GM19023 (cell line): ENCODE data around the gene SLC17A7.
"Not testable (repeated sequence)": the region's sequence is repeated elsewhere in the genome, so short reads cannot be mapped to it uniquely, and the experiment has no call there.

Experiments
- ATAC-seq: cut with Tn5 transposase; IDR thresholded peaks from one replicate; pipeline ENCODE4 v1.9.1; 2021; ENCODE audit warnings: mild to moderate bottlenecking, moderate library complexity; ENCODE audit not compliant: unreplicated experiment

The SLC17A7 gene

GRCh38 chr19:49445997-49446396, 4.7 kb upstream of the SLC17A7 start:
- ATAC-seq = no peak

GRCh38 chr19:49444100-49444700, 2.9 kb upstream of the SLC17A7 start:
- not testable (repeated sequence) for ATAC-seq

GRCh38 chr19:49443366-49444099, 2.2 kb upstream of the SLC17A7 start:
- ATAC-seq = peak; percentile 73

- ATAC-seq = peak; percentile 7
These were observed 1.5 kb upstream of the SLC17A7 start for GRCh38 chr19:49442771-49443365.

DNA sequence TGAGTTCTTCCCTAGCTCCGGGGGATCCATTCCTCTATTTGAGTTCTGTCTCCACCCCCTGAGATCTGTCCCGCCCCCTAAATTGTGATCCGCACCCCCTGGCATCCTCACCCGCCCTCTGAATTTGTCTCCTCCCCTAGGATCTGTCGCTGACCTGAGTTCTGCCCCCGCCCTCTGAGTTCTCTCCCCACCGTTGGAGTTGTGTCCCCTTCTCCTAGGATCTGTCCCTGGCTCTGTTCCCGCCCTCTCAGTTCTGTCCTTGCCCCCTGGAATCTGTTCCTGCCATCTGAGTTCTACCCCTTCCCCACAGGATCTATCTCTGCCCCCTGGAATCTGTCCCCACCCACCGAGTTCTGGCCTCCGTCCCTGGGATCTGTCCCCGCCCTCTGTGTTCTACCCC, 1.0 kb upstream of the SLC17A7 start:
- no peak for ATAC-seq

DNA sequence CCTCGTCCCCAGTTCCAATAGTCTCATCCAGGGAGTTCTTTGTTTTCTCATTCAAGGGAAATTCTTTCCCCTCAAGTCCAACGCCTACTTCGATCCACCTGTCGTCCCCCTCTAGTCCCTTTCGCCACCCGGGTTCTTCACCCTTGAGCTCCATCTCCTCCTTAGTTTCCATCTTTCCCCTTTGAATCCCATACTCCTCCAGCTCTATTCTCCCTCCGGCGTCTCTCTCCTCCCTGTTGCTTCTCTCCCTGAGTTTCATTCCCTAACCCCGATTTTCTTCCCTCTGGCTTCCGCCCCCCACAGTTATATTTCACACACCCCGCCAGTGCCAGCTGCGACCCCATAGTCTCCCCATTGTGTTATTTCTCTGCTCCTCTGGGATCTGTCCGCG, 628 bp upstream of the SLC17A7 start:
- no peak for ATAC-seq

GRCh38 chr19:49440439-49441209, 703 bp downstream of the SLC17A7 start:
- no peak for ATAC-seq

GRCh38 chr19:49439836-49440235, 1.5 kb downstream of the SLC17A7 start:
- ATAC-seq = no peak

GRCh38 chr19:49438261-49438660, 3.1 kb downstream of the SLC17A7 start:
- no peak for ATAC-seq

GRCh38 chr19:49437231-49437630, 4.1 kb downstream of the SLC17A7 start:
- ATAC-seq = no peak

- no peak for ATAC-seq
These were observed 4.8 kb downstream of the SLC17A7 start for GRCh38 chr19:49436381-49437017.

DNA sequence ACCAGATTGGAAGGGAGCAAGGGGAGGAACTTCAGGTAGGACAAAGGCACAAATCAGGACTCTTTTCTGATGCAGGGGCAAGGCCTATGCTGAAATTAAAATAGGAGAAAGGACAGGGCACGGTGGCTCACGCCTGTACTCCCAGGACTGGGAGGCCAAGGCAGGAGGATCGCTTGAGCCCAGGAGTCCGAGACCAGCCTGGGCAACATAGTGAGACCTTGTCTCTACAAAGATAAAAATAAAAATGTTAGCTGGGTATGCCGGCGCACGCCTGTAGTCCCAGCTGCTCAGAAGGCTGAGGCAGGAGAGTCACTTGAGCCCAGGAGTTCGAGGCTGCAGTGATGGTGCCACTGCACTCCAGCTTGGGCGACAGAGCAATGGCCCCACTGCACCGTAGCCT, 5.7 kb downstream of the SLC17A7 start:
- no peak for ATAC-seq

DNA sequence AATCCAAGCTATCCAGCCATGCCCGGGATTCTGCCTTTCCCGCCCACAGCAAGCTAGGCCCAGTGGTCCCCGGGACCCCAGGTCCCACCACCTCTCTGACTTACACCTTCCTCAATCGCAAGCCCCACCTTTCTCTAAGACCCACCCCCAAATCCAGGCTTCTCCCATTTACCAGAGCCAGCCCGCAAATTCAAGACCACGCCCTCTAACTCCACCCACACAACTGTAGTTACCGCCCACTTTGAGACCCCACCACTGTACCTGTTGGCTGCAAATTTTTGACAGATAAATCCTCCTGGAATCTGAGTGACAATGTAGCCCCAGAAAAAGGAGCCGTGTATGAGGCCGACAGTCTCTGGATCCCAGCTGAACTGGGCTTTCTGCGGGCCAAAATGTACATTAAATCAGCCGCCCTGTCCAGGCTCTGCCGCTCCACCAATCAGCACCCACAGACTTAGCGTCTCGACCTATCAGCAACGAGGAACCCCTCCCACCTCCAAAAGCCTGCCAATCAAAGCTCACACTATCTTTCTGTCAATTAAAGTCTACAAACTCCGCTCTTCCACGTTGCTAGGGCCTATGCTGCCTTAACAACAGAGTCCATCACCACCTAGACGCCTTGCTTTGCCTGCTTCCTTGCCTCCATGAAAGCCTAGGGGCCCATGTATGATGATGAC, 6.3 kb downstream of the SLC17A7 start:
- no peak for ATAC-seq

- ATAC-seq = no peak
These were observed 8.0 kb downstream of the SLC17A7 start for GRCh38 chr19:49433240-49433901.

GRCh38 chr19:49432141-49433073, 8.9 kb downstream of the SLC17A7 start:
- ATAC-seq = no peak

- no peak for ATAC-seq
These were observed 10.0 kb downstream of the SLC17A7 start for GRCh38 chr19:49431330-49431749.

- ATAC-seq = no peak
These were observed 10.5 kb downstream of the SLC17A7 start for GRCh38 chr19:49430678-49431329.

DNA sequence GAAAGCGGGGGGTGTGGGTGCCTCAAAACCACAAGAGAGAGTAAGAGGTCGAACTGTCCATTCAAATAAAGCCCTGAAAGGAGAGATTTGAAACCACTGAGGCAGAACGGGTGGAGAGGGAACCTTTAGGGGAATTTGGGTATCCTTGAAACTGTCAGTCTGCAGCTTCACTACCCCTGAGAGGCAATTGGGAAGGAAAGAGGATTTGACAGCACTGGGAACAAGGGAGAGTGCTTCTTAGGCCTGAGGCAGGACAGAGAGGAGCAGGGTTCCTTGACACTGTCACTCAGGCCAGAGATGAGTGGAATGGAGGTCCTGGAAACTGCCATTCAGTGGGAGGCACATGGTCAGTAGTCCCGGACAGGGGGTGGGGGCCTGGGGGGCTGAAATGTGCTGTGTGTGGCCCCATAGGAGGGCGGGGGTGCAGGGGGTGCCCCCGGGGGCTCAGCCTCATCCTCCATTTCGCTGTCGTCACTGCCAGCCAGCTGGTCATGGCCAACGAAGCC, 11.1 kb downstream of the SLC17A7 start:
- ATAC-seq = no peak
